Activated CD4-positive, alpha-beta T cell treated with anti-CD3 and anti-CD28 coated beads for 36 hours (primary cell): Measurements from ENCODE around the gene EIF1AY. TPM values are rescaled to one million over a fixed set of nuclear protein-coding genes. Genes with fewer than 3 reads are reported as not detected.
"Not testable (repeated sequence)": the region's sequence is repeated elsewhere in the genome, so short reads cannot be mapped to it uniquely, and the experiment has no call there.

ENCODE experiments used
- ATAC-seq: fragments of 200-7000 bp; cut with Tn5 transposase; one replicate; pipeline ENCODE4 v1.10.0; 2021; ENCODE audit warnings: mild to moderate bottlenecking, moderate library complexity
- CTCF ChIA-PET: fragments of 350-600 bp; sonication (Branson Sonifier 250); formaldehyde crosslinking; loops from one replicate; lab custom pipeline; 2021; ENCODE audit warnings: antibody characterized with exemption; lab: Charles Lee
- POLR2A ChIA-PET: fragments of 350-600 bp; sonication (Branson Sonifier 250); formaldehyde crosslinking; loops from one replicate; lab custom pipeline; 2021; ENCODE audit warnings: antibody characterized with exemption, inconsistent platforms; lab: Charles Lee
- DNase-seq: peaks from one replicate; pipeline ENCODE4 v3.0.0-alpha.2; 2020
- H3K27ac Mint-ChIP-seq: one replicate; pipeline ENCODE4 v1.8.0; 2021; ENCODE audit warnings: mixed read lengths
- H3K27me3 Mint-ChIP-seq: one replicate; pipeline ENCODE4 v1.8.0; 2021; ENCODE audit warnings: mixed read lengths
- H3K36me3 Mint-ChIP-seq: one replicate; pipeline ENCODE4 v1.8.0; 2021; ENCODE audit warnings: low read depth, mixed read lengths
- H3K4me1 Mint-ChIP-seq: one replicate; pipeline ENCODE4 v1.8.0; 2021; ENCODE audit warnings: mixed read lengths
- H3K4me3 Mint-ChIP-seq: one replicate; pipeline ENCODE4 v1.8.0; 2021; ENCODE audit warnings: mild to moderate bottlenecking, moderate library complexity, mixed read lengths
- H3K9me3 Mint-ChIP-seq: one replicate; pipeline ENCODE4 v1.8.0; 2021; ENCODE audit warnings: low read depth, mixed read lengths
- intact Hi-C, 2 experiments: fragments of 100-400 bp; cut with DNase I in 1 of 2; cut with micrococcal nuclease in 1 of 2; formaldehyde crosslinking; loops; one replicate each; pipeline versions ENCODE4 v1.14.2 to v1.15.1; 2022 to 2024; cut with DNase I, micrococcal nuclease
- total RNA-seq, 2 experiments: library from RNA; stranded (reverse); gene quantifications; one replicate each; pipeline ENCODE4 v1.2.3, GENCODE V29; 2021

Gene EIF1AY, protein sequence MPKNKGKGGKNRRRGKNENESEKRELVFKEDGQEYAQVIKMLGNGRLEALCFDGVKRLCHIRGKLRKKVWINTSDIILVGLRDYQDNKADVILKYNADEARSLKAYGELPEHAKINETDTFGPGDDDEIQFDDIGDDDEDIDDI
- 10 to 100 TPM; 70.2 to 88.7 TPM for total RNA-seq

DNA sequence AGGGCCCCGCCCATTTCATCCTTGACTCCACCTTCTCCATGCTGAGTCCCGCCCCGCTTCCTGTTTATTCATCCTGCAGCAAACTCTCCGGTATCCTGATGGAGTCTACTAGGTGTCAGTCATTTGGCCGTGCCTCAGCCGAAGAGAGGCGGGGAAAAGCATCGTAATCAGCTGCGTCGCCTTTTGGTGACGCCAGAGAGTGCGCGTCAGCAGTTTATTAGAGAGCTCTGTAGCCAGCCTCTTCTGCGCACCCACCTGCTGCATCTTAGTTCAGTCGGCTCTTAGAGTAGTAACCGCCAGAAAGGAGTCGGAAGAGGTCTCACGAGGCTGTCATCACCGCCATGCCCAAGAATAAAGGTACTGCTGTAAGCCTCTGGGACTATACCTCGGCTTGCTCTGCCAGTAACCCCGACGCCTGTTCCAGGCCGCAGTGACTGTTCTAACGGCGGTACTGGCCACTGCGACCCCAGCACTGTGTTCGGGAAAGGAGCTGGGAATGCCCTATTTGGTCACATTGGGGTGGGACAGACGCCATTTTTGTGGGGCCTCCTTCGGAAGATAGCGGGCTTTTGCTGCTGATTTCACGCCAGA is at the start of gene EIF1AY:
TSS of gene EIF1AY (plus strand) at position 246 of the 591 bp plus-strand sequence. CDS start at position 342, 96 bp downstream.
- intact Hi-C loops = loop anchor here (1.0 to 10.0 kb wide), 11 partner anchors 172 to 1501 kb away; partner anchors contain the start of gene KDM5D (in 2 of the 2)
- DNase-seq (peak; percentile 90), ATAC-seq (peak; percentile 96)
- ChIA-PET POLR2A (interaction anchor here (0.9 to 1.3 kb wide), 2 partner anchors 30 to 674 kb away, joined by 3 read pairs; no protein-coding TSS in a partner anchor), CTCF (interaction anchor here (0.7 kb wide), 2 partner anchors 13 to 868 kb away, joined by 3 to 4 read pairs; no protein-coding TSS in a partner anchor)
- no peaks in the 10 kb centered on the region for H3K9me3 Mint-ChIP-seq
- H3K4me3 Mint-ChIP-seq = peak within 1 kb of the TSS; percentile 87
- peaks cover 24% of the 10 kb centered on the region for H3K4me1 Mint-ChIP-seq
- peaks cover 5% of the 10 kb centered on the region for H3K36me3 Mint-ChIP-seq
- peak within 1 kb of the TSS; percentile 95 for H3K27ac Mint-ChIP-seq
- no peaks in the 10 kb centered on the region for H3K27me3 Mint-ChIP-seq

DNA sequence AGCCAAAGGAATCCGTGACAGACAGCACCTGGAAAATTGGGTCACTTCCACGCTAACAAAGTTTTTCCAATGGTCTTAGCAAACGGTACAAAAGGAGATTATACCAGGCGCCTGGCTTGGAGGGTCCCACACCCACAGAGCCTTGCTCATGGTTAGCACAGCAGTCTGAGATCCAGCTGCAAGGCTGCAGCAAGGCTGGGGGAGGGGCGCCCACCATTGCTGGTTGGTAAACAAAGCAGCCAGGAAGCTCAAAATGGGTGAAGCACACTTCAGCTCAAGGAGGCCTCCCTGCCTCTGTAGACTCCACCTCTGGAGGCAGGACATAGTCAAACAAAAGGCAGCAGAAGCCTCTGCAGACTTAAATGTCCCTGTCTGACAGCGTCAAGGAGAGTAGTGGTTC is 47.1 kb upstream of the EIF1AY start:
- no peak for ATAC-seq
- intact Hi-C loops = no loop called here
- H3K4me3 Mint-ChIP-seq = no peak overlapping the region
- DNase-seq = peak; percentile 3
- H3K27ac Mint-ChIP-seq = no peak overlapping the region
- peaks cover 23% of the 10 kb centered on the region for H3K4me1 Mint-ChIP-seq
- ChIA-PET POLR2A (no interaction called here), CTCF (no interaction called here)
- no peaks in the 10 kb centered on the region for H3K9me3 Mint-ChIP-seq
- no peaks in the 10 kb centered on the region for H3K36me3 Mint-ChIP-seq
- H3K27me3 Mint-ChIP-seq = no peaks in the 10 kb centered on the region

DNA sequence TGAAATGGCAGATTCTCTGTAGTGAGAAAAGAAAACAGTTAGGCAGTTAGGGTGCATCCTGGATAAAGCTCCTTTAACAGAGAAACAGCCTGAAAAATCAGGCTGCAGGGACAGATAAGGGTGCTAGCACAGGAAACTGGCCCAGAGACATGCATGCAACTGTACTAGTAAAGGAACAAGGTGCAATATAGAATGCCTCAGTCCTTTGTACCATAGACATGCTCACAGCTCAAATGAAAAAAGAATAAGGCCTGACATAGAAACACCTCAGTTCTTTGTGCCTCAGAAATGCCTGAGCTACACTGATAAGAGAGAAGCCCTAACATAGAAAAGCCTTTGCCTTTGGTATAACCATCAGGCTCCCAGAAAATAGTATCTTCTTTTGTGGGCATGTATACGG is 37.4 kb upstream of the EIF1AY start:
- CTCF ChIA-PET = no interaction called here
- POLR2A ChIA-PET = no interaction called here
- ATAC-seq (no peak), DNase-seq (no peak)
- Mint-ChIP-seq H3K4me1 (peaks cover 16% of the 10 kb centered on the region), H3K27me3 (no peaks in the 10 kb centered on the region), H3K9me3 (no peaks in the 10 kb centered on the region), H3K4me3 (no peak overlapping the region), H3K27ac (no peak overlapping the region), H3K36me3 (no peaks in the 10 kb centered on the region)
- intact Hi-C loops = no loop called here

DNA sequence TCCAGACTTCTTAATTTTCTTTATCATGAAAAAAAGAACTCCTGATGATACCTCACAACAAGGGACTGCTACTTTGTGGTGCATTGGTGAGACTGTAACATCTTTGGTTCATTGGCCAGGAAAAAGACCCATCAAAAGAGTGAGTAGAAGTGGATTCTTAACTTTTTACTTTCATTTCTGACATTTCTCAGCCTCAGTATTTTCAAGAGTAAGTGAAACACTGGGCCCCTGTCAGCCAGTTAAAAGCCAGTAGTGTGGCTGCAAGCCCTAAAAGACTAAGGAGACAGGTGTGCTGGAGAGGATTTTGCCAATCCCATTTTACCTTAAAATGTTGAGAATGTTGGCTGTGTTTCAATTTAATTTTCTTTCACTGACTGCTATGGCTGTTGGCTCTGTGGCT is 36.6 kb upstream of the EIF1AY start:
- Mint-ChIP-seq H3K4me3 (no peak overlapping the region), H3K4me1 (peaks cover 16% of the 10 kb centered on the region), H3K9me3 (no peaks in the 10 kb centered on the region), H3K27ac (no peak overlapping the region), H3K27me3 (no peaks in the 10 kb centered on the region), H3K36me3 (no peaks in the 10 kb centered on the region)
- POLR2A ChIA-PET = no interaction called here
- peak; percentile 30 for ATAC-seq
- intact Hi-C loops = no loop called here
- CTCF ChIA-PET = no interaction called here
- DNase-seq = no peak

DNA sequence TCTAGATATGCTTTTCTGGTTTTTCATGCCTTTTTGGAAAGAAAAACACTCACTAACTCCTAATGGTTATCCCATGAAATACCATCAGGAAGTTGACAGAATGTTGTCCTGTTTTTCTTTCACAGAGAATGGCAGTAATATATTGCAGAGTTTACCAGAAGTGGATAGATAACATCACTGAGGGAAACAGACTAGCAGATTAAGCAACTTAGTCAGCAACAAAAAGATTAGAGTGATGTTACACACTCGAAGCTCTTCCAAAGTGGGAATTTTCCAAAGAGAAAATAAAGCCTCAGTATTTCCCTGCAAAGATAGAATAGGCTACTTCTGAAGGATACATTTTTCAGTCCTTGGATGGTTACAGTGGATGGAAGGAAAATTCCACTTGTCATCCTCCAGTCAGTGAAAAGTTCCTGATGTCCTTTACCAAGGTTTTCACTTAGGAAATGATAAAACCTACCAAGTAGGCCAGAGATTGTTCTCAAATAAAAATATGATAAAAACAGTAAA is 31.1 kb upstream of the EIF1AY start:
- H3K4me1 Mint-ChIP-seq = peaks cover 6% of the 10 kb centered on the region
- ChIA-PET CTCF (no interaction called here), POLR2A (no interaction called here)
- H3K36me3 Mint-ChIP-seq = no peaks in the 10 kb centered on the region
- H3K9me3 Mint-ChIP-seq = peaks cover 6% of the 10 kb centered on the region
- DNase-seq (no peak), ATAC-seq (no peak)
- intact Hi-C loops = no loop called here
- H3K4me3 Mint-ChIP-seq = no peak overlapping the region
- H3K27ac Mint-ChIP-seq = no peak overlapping the region
- H3K27me3 Mint-ChIP-seq = no peaks in the 10 kb centered on the region

DNA sequence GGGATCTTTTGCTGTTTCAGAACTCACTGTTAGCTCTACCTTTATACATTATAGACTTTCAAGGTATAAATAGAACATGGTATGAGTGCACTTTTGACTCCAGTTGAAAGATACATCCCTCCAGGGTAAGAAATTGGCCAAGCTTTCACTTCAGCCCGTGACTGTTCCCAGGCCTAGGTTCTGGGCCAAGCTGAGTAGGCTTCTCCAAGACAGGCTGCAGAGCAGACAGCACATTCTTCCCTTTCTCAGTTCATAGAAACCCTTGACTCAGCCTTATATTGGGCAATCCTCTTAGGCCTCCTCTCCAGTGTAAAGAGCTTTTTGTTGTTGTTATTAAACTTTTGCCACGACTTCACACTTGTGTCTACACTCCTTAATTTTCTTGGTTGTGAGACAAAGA is 29.5 kb upstream of the EIF1AY start:
- Mint-ChIP-seq H3K4me1 (no peaks in the 10 kb centered on the region), H3K4me3 (no peak overlapping the region)
- POLR2A ChIA-PET = no interaction called here

DNA sequence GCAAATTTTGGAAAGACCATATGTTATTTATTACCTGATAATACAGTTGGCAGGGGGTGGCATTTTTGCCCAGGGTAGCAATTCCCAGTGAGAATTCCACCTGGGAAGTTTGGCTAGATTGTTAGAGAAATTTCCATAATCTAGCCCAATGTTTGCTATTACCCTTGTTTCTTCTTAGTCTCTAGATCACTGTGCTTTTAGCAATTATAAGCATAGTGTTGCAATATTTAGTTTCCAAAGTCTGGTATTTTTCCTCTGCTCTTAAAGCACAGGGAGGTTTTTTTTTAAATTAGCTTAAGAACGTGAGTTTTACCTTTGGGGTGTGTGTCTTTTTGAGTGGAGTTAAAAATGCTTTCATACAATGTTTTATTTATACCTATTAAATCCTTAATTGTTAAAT is 26.3 kb upstream of the EIF1AY start:
- H3K9me3 Mint-ChIP-seq = peaks cover 6% of the 10 kb centered on the region
- H3K4me1 Mint-ChIP-seq = no peaks in the 10 kb centered on the region
- DNase-seq (no peak), ATAC-seq (no peak)
- no peaks in the 10 kb centered on the region for H3K36me3 Mint-ChIP-seq
- POLR2A ChIA-PET = no interaction called here
- intact Hi-C loops = no loop called here
- H3K4me3 Mint-ChIP-seq = no peak overlapping the region
- CTCF ChIA-PET = no interaction called here
- no peak overlapping the region for H3K27ac Mint-ChIP-seq
- H3K27me3 Mint-ChIP-seq = no peaks in the 10 kb centered on the region

More for the DNA sequence above, 29.5 kb upstream of the EIF1AY start:
- H3K27ac Mint-ChIP-seq = no peak overlapping the region
- intact Hi-C loops = no loop called here
- H3K9me3 Mint-ChIP-seq = peaks cover 6% of the 10 kb centered on the region
- CTCF ChIA-PET = no interaction called here
- H3K27me3 Mint-ChIP-seq = no peaks in the 10 kb centered on the region
- ATAC-seq (no peak), DNase-seq (no peak)
- H3K36me3 Mint-ChIP-seq = no peaks in the 10 kb centered on the region

DNA sequence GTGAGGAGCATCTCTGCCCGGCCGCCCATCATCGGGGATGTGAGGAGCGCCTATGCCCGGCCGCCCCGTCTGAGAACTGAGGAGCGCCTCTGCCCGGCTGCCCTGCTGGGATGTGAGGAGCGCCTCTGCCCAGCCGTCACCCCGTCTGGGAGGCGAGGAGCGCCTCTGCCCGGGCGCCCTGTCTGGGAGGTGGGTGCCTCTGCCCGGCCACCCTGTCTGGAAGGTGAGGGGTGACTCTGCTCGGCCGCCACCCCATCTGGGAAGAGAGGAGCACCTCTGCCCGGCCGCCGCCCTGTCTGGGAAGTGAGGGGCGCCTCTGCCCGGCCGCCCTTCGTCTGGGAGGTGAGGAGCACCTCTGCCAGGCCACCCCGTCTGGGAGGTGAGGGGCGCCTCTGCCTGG is 23.7 kb upstream of the EIF1AY start:
- DNase-seq = no peak
- ChIA-PET POLR2A (no interaction called here), CTCF (no interaction called here)
- Mint-ChIP-seq H3K27me3 (no peaks in the 10 kb centered on the region), H3K27ac (no peak overlapping the region), H3K4me1 (no peaks in the 10 kb centered on the region), H3K4me3 (no peak overlapping the region), H3K9me3 (no peaks in the 10 kb centered on the region), H3K36me3 (no peaks in the 10 kb centered on the region)
- ATAC-seq = no peak
- intact Hi-C loops = loop anchor here in 1 of 2 experiments (10.0 kb wide), 1 partner anchor 193 kb away; no protein-coding TSS in a partner anchor

DNA sequence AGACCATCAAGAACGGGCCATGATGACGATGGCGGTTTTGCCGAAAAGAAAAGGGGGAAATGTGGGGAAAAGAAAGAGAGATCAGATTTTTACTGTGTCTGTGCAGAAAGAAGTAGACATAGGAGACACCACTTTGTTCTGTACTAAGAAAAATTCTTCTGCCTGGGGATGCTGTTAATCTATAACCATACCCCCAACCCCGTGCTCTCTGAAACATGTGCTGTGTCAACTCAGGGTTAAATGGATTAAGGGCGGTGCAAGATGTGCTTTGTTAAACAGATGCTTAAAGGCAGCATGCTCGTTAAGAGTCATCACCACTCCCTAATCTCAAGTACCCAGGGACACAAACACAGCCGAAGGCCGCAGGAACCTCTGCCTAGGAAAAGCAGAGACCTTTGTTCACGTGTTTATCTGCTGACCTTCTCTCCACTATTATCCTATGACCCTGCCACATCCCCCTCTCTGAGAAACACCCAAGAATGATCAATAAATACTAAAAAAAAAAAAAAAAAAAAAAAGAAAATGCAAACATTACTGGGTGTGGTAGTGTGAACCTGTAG is 22.7 kb upstream of the EIF1AY start:
- H3K36me3 Mint-ChIP-seq, H3K4me1 Mint-ChIP-seq, H3K27ac Mint-ChIP-seq, H3K4me3 Mint-ChIP-seq, CTCF ChIA-PET, ATAC-seq, H3K9me3 Mint-ChIP-seq, DNase-seq, POLR2A ChIA-PET, H3K27me3 Mint-ChIP-seq: not testable (repeated sequence)
- intact Hi-C loops = loop anchor here in 1 of 2 experiments (10.0 kb wide), 1 partner anchor 192 kb away; no protein-coding TSS in a partner anchor

DNA sequence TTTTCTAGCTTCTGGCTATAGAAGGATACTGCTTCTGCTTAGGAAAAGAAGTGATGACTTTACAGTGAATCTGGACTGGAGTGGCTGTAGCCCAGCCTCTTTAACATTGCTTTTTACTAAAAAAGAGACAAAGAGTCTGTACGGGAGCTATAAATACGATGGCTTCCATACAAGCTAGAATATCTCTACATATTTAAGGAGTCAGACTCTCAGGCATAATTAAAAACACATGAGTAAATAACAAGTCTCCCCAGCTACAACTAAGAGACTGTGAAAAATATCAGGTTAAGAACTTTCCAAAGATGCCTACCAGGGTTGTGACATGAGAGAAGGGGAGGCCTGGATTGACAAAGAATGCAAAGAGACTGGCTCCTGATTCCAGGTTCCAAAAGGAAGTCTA is 19.8 kb upstream of the EIF1AY start:
- intact Hi-C loops = loop anchor here in 1 of 2 experiments (5.0 to 10.0 kb wide), 2 partner anchors 91 to 189 kb away; no protein-coding TSS in a partner anchor
- H3K4me3 Mint-ChIP-seq = no peak overlapping the region
- no peaks in the 10 kb centered on the region for H3K36me3 Mint-ChIP-seq
- DNase-seq (no peak), ATAC-seq (no peak)
- ChIA-PET POLR2A (interaction anchor here (0.6 kb wide), 1 partner anchor 11 kb away, joined by 3 read pairs; no protein-coding TSS in a partner anchor), CTCF (no interaction called here)
- no peaks in the 10 kb centered on the region for H3K9me3 Mint-ChIP-seq
- no peaks in the 10 kb centered on the region for H3K27me3 Mint-ChIP-seq
- H3K27ac Mint-ChIP-seq = no peak overlapping the region
- no peaks in the 10 kb centered on the region for H3K4me1 Mint-ChIP-seq

DNA sequence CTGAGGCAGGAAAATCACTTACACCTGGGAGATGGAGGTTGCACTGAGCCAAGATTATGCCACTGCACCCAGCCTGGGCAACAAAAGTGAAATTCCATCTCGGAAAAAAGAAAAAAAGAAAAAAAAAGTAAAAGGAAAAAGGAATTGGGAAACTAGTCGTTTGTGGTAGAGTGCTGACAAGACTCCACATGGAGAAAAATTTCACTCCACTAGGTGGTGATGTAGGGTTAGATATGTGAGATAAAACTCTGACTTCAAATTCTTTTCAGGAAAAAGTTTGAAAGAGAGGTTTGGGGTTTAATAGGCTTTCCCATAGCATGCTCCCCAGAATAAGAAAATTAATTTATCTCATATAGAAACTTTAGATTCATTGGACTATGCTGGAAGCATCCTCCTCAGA is 16.9 kb upstream of the EIF1AY start:
- H3K4me3 Mint-ChIP-seq = no peak overlapping the region
- no peaks in the 10 kb centered on the region for H3K36me3 Mint-ChIP-seq
- POLR2A ChIA-PET = no interaction called here
- no peaks in the 10 kb centered on the region for H3K9me3 Mint-ChIP-seq
- H3K27ac Mint-ChIP-seq = no peak overlapping the region
- no peaks in the 10 kb centered on the region for H3K4me1 Mint-ChIP-seq
- intact Hi-C loops = loop anchor here (2.0 to 10.0 kb wide), 4 partner anchors 89 to 186 kb away; no protein-coding TSS in a partner anchor
- no peak for ATAC-seq
- no peak for DNase-seq
- CTCF ChIA-PET = interaction anchor here (1.0 kb wide), 1 partner anchor 152 kb away, joined by 3 read pairs; no protein-coding TSS in a partner anchor
- no peaks in the 10 kb centered on the region for H3K27me3 Mint-ChIP-seq
